Omental fat pad (tissue), 4 donors: ENCODE results near the gene HOXA13. TPM values are rescaled to one million over a fixed set of nuclear protein-coding genes. Genes with fewer than 3 reads are reported as not detected.

Experiments used
- ATAC-seq: fragments of 150-250 bp; one replicate; pipeline ENCODE4 v1.9.1; 2016; ENCODE audit warnings: mild to moderate bottlenecking, moderate library complexity; ENCODE audit not compliant: low FRiP score
- DNase-seq: peaks from one replicate; pipeline ENCODE4 v3.0.0-alpha.2; 2019; ENCODE audit warnings: low spot score
- CTCF ChIP-seq, 3 donors: fragments of 450-650 bp; IDR thresholded peaks; one replicate each; pipeline ENCODE4 v1.5.1; 2016 to 2017; ENCODE audit warnings: antibody characterized with exemption in 3 of 3, mild to moderate bottlenecking in 3 of 3, moderate library complexity in 2 of 3
- total RNA-seq, 4 donors: library from RNA; depleted of rRNA; stranded (reverse); fragments of >200 nt; gene quantifications; one replicate each; pipeline ENCODE4 v1.1.0, GENCODE V29; 2016

HOXA13 gene
- total RNA-seq, 4 donors from 2014 or later = not detected

- peak; percentile 18 for DNase-seq
- no peak for ATAC-seq
- no peak for TF ChIP-seq CTCF (IDR thresholded peaks at IDR 0.05)
Observed at GRCh38 chr7:27148756-27149641, 50.9 kb downstream of the HOXA13 start.

GRCh38 chr7:27148031-27148755, 51.7 kb downstream of the HOXA13 start:
- no peak for TF ChIP-seq CTCF (IDR thresholded peaks at IDR 0.05)
- ATAC-seq = no peak
- peak; percentile 22 for DNase-seq

GRCh38 chr7:27147199-27148030, 52.5 kb downstream of the HOXA13 start, which contains the start of gene HOXA6:
TSS of gene HOXA6 (minus strand) at chr7:27147774. CDS start at chr7:27147749, 25 bp downstream.
- TF ChIP-seq CTCF (IDR thresholded peaks at IDR 0.05) = no peak
- ATAC-seq (no peak), DNase-seq (peak; percentile 63)

GRCh38 chr7:27146491-27147198, 53.2 kb downstream of the HOXA13 start:
- no peak for ATAC-seq
- no peak for TF ChIP-seq CTCF (IDR thresholded peaks at IDR 0.05)
- peak; percentile 21 for DNase-seq

GRCh38 chr7:27145914-27146412, 53.9 kb downstream of the HOXA13 start:
- no peak for ATAC-seq
- no peak for DNase-seq
- TF ChIP-seq CTCF (IDR thresholded peaks at IDR 0.05) = no peak
